Keratinocyte (primary cell): Measurements from ENCODE around the gene AGAP1. TPM values are rescaled to one million over a fixed set of nuclear protein-coding genes. Genes with fewer than 3 reads are reported as not detected.

Experiments used
- DNase-seq: peaks from one replicate; pipeline ENCODE4 v3.0.0-alpha.2; 2011; ENCODE audit warnings: low read depth, missing footprints, low spot score
- FAIRE-seq: peaks from 2 replicates; lab custom pipeline; 2011; peaks lifted over from hg19 to GRCh38; lab: Jason Lieb, UNC
- H2AFZ ChIP-seq: 2 replicates; pipeline ENCODE4 v1.6.0; 2012; ENCODE audit warnings: low read length, control low read depth, inconsistent platforms; ENCODE audit not compliant: control insufficient read depth
- H3K27ac ChIP-seq: 2 replicates; pipeline ENCODE4 v1.5.1; 2011; ENCODE audit warnings: low read length; ENCODE audit not compliant: control insufficient read depth, insufficient read depth
- H3K27me3 ChIP-seq: 3 replicates; pipeline ENCODE4 v1.6.0; 2011; ENCODE audit warnings: low read length; ENCODE audit not compliant: control insufficient read depth, insufficient read depth; ENCODE audit errors: extremely low read depth
- H3K36me3 ChIP-seq, 2 experiments: 2 replicates in 1 of 2; 3 replicates in 1 of 2; pipeline ENCODE4 v1.5.1; 2011; ENCODE audit warnings: low read length in 2 of 2, mild to moderate bottlenecking in 1 of 2; ENCODE audit not compliant: control insufficient read depth in 2 of 2, insufficient read depth in 2 of 2; ENCODE audit errors: extremely low read depth in 1 of 2
- H3K4me1 ChIP-seq: 3 replicates; pipeline ENCODE4 v1.5.1; 2011; ENCODE audit warnings: low read length; ENCODE audit not compliant: control insufficient read depth, insufficient read depth; ENCODE audit errors: extremely low read depth
- H3K4me2 ChIP-seq: 3 replicates; pipeline ENCODE4 v1.6.0; 2011; ENCODE audit warnings: low read depth, low read length; ENCODE audit not compliant: control insufficient read depth, insufficient read depth; ENCODE audit errors: extremely low read depth
- H3K4me3 ChIP-seq, 3 experiments: fragments of 200-600 bp in 1 of 3; sonication (generic) in 1 of 3; 2 replicates in 2 of 3; 3 replicates in 1 of 3; pipeline ENCODE4 v1.5.1; 2011 to 2016; ENCODE audit warnings: low read length in 3 of 3, mild to moderate bottlenecking in 3 of 3, control low read depth in 2 of 3, inconsistent platforms in 1 of 3, low read depth in 1 of 3, mixed read lengths in 1 of 3, mixed run types in 1 of 3, moderate library complexity in 1 of 3; ENCODE audit not compliant: control insufficient read depth in 2 of 3, insufficient read depth in 2 of 3; ENCODE audit errors: extremely low read depth in 1 of 3
- H3K79me2 ChIP-seq: 2 replicates; pipeline ENCODE4 v1.6.0; 2012; ENCODE audit warnings: low read length; ENCODE audit not compliant: control insufficient read depth, insufficient read depth
- H3K9ac ChIP-seq: 3 replicates; pipeline ENCODE4 v1.6.0; 2011; ENCODE audit warnings: low read length; ENCODE audit not compliant: control insufficient read depth, insufficient read depth; ENCODE audit errors: extremely low read depth
- H3K9me1 ChIP-seq: 3 replicates; pipeline ENCODE4 v1.6.0; 2011; ENCODE audit warnings: low read length; ENCODE audit not compliant: control insufficient read depth, insufficient read depth; ENCODE audit errors: extremely low read depth
- H3K9me3 ChIP-seq: 2 replicates; pipeline ENCODE4 v1.5.1; 2012; ENCODE audit warnings: low read depth, low read length; ENCODE audit not compliant: control insufficient read depth
- H4K20me1 ChIP-seq: 3 replicates; pipeline ENCODE4 v1.6.0; 2011; ENCODE audit warnings: low read length; ENCODE audit not compliant: control insufficient read depth, insufficient read depth; ENCODE audit errors: extremely low read depth
- EZH2 ChIP-seq: IDR thresholded peaks from one replicate; pipeline ENCODE4 v1.6.1; 2012; ENCODE audit warnings: inconsistent platforms, mild to moderate bottlenecking, low read length, moderate library complexity
- dilution Hi-C: fragments of 300-500 bp; cut with MboI; formaldehyde crosslinking; loops from one replicate; pipeline ENCODE4 v1.7.0; 2020; ENCODE audit warnings: low sequenced_read_pairs; ENCODE audit not compliant: extremely low pct_ligation_motif_present
- polyA plus RNA-seq, 5 experiments: library from polyadenylated mRNA; depleted of rRNA in 3 of 5; stranded (reverse) in 3 of 5; stranded (forward) in 1 of 5; unstranded in 1 of 5; fragments of >200 nt; gene quantifications; 1 replicate in 1 of 5; 2 replicates in 3 of 5; 3 replicates in 1 of 5; pipeline versions ENCODE4 v1.2.1 to v1.2.3, GENCODE V29; 2011 to 2012; ENCODE audit warnings: missing spikeins in 2 of 5, low read depth in 1 of 5, low replicate concordance in 1 of 5
- TF ChIP-seq, protein P1 (sequence below), 3 experiments: IDR thresholded peaks in 1 of 3; conservative IDR thresholded peaks in 1 of 3; optimal IDR thresholded peaks in 1 of 3; 2 replicates in 2 of 3; 3 replicates in 1 of 3; pipeline versions ENCODE3 to v1.5.1; 2011; ENCODE audit warnings: low read length in 3 of 3, mild to moderate bottlenecking in 3 of 3, moderate library complexity in 2 of 3, control low read depth in 1 of 3, inconsistent platforms in 1 of 3; ENCODE audit not compliant: insufficient read depth in 2 of 3; ENCODE audit errors: extremely low read depth in 1 of 3

Gene AGAP1
- polyA plus RNA-seq, 1 donor (not counting 4 experiments of a cell fraction or from before 2014, with no cell fraction given): 12.6 TPM

GRCh38 chr2:235606004-235606715 lies 112.3 kb downstream of the AGAP1 start:
- no peak for FAIRE-seq
- Histone ChIP-seq H3K27ac (no peak overlapping the region), H3K4me1 (peaks cover 6% of the 10 kb centered on the region), H2AFZ (no peak overlapping the region), H4K20me1 (peaks cover 10% of the 10 kb centered on the region), H3K36me3 (no peaks in the 10 kb centered on the region), H3K9me3 (no peaks in the 10 kb centered on the region), H3K4me2 (no peak overlapping the region), H3K27me3 (no peaks in the 10 kb centered on the region), H3K4me3 (no peak overlapping the region), H3K79me2 (peaks cover 9% of the 10 kb centered on the region), H3K9ac (no peak overlapping the region), H3K9me1 (no peaks in the 10 kb centered on the region)
- DNase-seq: no peak
- no peak for TF ChIP-seq EZH2
- TF ChIP-seq, protein P1, sequence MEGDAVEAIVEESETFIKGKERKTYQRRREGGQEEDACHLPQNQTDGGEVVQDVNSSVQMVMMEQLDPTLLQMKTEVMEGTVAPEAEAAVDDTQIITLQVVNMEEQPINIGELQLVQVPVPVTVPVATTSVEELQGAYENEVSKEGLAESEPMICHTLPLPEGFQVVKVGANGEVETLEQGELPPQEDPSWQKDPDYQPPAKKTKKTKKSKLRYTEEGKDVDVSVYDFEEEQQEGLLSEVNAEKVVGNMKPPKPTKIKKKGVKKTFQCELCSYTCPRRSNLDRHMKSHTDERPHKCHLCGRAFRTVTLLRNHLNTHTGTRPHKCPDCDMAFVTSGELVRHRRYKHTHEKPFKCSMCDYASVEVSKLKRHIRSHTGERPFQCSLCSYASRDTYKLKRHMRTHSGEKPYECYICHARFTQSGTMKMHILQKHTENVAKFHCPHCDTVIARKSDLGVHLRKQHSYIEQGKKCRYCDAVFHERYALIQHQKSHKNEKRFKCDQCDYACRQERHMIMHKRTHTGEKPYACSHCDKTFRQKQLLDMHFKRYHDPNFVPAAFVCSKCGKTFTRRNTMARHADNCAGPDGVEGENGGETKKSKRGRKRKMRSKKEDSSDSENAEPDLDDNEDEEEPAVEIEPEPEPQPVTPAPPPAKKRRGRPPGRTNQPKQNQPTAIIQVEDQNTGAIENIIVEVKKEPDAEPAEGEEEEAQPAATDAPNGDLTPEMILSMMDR (optimal IDR thresholded peaks at IDR 0.05 in 1 of 3, IDR thresholded peaks at IDR 0.05 in 1 of 3, conservative IDR thresholded peaks at IDR 0.05 in 1 of 3; ENCODE audit: extremely low read depth in 1 of 3, insufficient read depth in 2 of 3, low read length in 3 of 3): no peak
- dilution Hi-C loops: no loop called here

DNA sequence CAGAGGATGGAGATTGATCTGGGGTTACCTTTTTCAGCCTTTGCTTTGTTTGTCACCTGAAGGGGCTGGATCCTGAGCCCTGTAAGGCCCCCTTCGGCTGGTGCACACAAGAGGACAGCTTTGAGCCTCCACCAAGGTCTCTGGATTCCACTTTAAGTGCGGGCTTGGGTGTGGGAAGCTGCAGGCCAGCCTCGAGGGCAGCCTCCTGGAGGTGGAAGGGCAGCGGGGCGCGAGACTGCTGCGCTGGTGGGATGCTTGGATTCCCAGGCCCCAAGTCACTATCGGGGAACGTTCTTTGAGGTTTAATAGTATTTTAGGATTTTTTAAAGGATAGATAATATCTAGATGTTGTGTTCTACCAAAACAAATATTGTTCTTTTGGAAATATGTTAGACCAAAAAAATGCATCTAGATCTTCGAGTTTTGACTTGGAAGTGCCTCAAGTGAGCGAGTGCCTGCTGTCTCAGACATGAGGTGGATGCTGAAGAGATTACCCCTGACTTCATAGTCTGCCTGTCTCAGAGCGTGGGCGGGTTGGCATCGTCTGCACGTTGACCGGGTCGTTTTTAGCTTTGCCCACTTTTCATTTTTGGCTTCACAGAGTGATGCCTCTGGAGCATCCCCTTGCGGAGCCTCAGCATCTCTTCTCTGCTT lies 113.8 kb downstream of the AGAP1 start:
- no peaks in the 10 kb centered on the region for H3K36me3 ChIP-seq
- no peak overlapping the region for H3K4me2 ChIP-seq
- dilution Hi-C loops: no loop called here
- H2AFZ ChIP-seq: no peak overlapping the region
- H3K27ac ChIP-seq: no peak overlapping the region
- TF ChIP-seq, protein P1 (optimal IDR thresholded peaks at IDR 0.05 in 1 of 3, IDR thresholded peaks at IDR 0.05 in 1 of 3, conservative IDR thresholded peaks at IDR 0.05 in 1 of 3; ENCODE audit: extremely low read depth in 1 of 3, insufficient read depth in 2 of 3, low read length in 3 of 3): no peak
- no peak for TF ChIP-seq EZH2
- H3K4me3 ChIP-seq: no peak overlapping the region
- H3K79me2 ChIP-seq: peaks cover 15% of the 10 kb centered on the region
- no peaks in the 10 kb centered on the region for H3K9me1 ChIP-seq
- no peak for FAIRE-seq
- no peak for DNase-seq
- peaks cover 6% of the 10 kb centered on the region for H3K4me1 ChIP-seq
- peaks cover 12% of the 10 kb centered on the region for H4K20me1 ChIP-seq
- no peaks in the 10 kb centered on the region for H3K27me3 ChIP-seq
- H3K9me3 ChIP-seq: no peaks in the 10 kb centered on the region
- no peak overlapping the region for H3K9ac ChIP-seq
